AG04449 (cell line): Measurements from ENCODE around the gene KRT32.

Source experiments
- CTCF ChIA-PET: fragments of 350-600 bp; formaldehyde crosslinking; extraction: SDS; loops from one replicate; lab custom pipeline; 2021; ENCODE audit warnings: antibody characterized with exemption; lab: Yijun Ruan, JAX
- POLR2A ChIA-PET: fragments of 400-600, 350-600 bp; formaldehyde crosslinking; extraction: SDS; loops from one replicate; lab custom pipeline; 2020; ENCODE audit warnings: antibody characterized with exemption, inconsistent platforms; lab: Yijun Ruan, JAX
- DNase-seq: peaks from one replicate; pipeline ENCODE4 v3.0.0-alpha.2; 2010; ENCODE audit warnings: low read depth, low spot score
- H3K4me3 ChIP-seq: 2 replicates; pipeline ENCODE4 v1.5.1; 2011; ENCODE audit warnings: low read depth, mild to moderate bottlenecking, control low read depth, low read length
- TF ChIP-seq, protein P1 (sequence below): IDR thresholded peaks from one replicate; pipeline ENCODE4 v1.5.1; 2011; ENCODE audit warnings: mild to moderate bottlenecking, moderate library complexity, low read length, control low read depth, inconsistent platforms; ENCODE audit not compliant: insufficient read depth; ENCODE audit errors: missing control alignments

The KRT32 gene

DNA sequence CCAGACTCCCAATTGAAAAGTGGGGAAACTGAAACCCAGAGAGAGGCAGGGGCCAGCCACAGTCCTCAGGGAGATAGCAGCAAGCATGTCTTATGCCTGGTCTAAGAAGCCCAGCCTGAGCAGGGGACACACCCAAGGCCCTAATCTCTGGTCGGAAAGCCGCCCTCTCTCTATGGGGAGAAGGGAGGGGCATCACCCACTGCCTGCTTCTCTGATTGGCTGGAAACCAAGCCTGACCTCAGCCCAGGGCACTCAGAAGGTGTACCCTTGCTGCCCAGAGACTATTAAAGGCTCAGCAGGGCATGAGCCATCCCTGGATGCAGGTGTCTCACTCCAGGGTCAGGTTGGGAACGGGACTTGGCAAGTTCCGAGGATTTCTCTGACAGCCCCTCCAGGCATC lies 43.9 kb upstream of the KRT32 start:
- no peak overlapping the region for H3K4me3 ChIP-seq
- ChIA-PET POLR2A (no interaction called here), CTCF (interaction anchor here (1.0 to 2.4 kb wide), 2 partner anchors 38 to 137 kb away, joined by 3 to 11 read pairs; no protein-coding TSS in a partner anchor)
- TF ChIP-seq, protein P1, sequence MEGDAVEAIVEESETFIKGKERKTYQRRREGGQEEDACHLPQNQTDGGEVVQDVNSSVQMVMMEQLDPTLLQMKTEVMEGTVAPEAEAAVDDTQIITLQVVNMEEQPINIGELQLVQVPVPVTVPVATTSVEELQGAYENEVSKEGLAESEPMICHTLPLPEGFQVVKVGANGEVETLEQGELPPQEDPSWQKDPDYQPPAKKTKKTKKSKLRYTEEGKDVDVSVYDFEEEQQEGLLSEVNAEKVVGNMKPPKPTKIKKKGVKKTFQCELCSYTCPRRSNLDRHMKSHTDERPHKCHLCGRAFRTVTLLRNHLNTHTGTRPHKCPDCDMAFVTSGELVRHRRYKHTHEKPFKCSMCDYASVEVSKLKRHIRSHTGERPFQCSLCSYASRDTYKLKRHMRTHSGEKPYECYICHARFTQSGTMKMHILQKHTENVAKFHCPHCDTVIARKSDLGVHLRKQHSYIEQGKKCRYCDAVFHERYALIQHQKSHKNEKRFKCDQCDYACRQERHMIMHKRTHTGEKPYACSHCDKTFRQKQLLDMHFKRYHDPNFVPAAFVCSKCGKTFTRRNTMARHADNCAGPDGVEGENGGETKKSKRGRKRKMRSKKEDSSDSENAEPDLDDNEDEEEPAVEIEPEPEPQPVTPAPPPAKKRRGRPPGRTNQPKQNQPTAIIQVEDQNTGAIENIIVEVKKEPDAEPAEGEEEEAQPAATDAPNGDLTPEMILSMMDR, result no peak
- no peak for DNase-seq

- POLR2A ChIA-PET, result interaction anchor here (0.6 kb wide), 1 partner anchor 451 kb away, joined by 4 read pairs; no protein-coding TSS in a partner anchor
- DNase-seq, result no peak
- H3K4me3 ChIP-seq, result no peak overlapping the region
- TF ChIP-seq, protein P1, result no peak
- CTCF ChIA-PET, result interaction anchor here (1.0 to 2.4 kb wide), 3 partner anchors 8 to 138 kb away, joined by 3 to 11 read pairs (median 6); partner anchors contain the start of gene KRT15
Observed at GRCh38 chr17:41510251-41511065, 43.3 kb upstream of the KRT32 start.

GRCh38 chr17:41507315-41507880 lies 40.2 kb upstream of the KRT32 start:
- TF ChIP-seq, protein P1, result no peak
- H3K4me3 ChIP-seq, result no peak overlapping the region
- no peak for DNase-seq
- ChIA-PET CTCF (interaction anchor here (0.7 to 2.3 kb wide), 9 partner anchors 11 to 651 kb away, joined by 3 to 8 read pairs (median 4); partner anchors contain the start of gene KRT15), POLR2A (no interaction called here)

GRCh38 chr17:41505809-41506767 lies 38.9 kb upstream of the KRT32 start:
- TF ChIP-seq, protein P1, result no peak
- no peak for DNase-seq
- POLR2A ChIA-PET, result interaction anchor here (1.1 to 1.2 kb wide), 2 partner anchors 9 to 10 kb away, joined by 3 to 4 read pairs; no protein-coding TSS in a partner anchor
- CTCF ChIA-PET, result interaction anchor here (0.7 to 1.8 kb wide), 8 partner anchors 10 to 649 kb away, joined by 3 to 15 read pairs (median 4); no protein-coding TSS in a partner anchor
- no peak overlapping the region for H3K4me3 ChIP-seq

DNA sequence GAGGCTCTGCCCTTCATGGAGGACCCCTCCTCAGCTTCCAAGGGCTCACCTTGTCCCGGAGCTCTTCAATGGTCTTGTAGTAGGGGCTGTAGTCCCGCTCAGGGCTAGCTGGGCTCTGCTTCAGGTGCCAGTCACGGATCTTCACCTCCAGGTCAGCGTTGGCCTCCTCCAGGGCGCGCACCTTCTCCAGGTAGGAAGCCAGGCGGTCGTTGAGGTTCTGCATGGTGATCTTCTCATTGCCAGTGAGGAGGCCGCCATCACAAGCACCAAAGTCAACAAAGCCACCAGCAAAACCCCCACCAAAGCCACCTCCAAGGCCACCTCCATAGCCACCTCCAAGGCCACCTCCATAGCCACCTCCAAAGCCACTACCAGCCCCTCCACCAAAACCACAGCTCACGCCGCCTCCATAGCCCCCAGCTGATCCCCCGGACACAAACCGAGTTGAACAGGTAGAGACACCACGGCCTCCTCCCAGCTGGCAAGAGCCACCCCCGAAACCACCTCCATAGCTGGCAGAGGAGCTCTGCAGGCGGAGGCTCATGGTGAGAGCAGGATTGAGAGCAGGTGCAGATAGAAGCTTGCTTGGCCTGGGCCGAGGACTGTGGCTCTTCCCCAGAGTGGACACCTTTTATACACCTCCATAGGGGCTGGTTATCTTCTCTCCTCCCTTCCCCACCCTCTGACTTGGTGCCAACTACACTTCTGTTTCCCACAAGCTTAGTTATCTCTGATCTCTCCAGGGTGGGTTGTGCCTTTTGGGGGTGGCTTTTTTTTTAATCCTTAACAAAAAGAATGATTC lies 38.0 kb upstream of the KRT32 start, which contains the start of gene KRT13:
Gene KRT13, minus strand, starts transcription at position 606 of the 802 bp plus-strand sequence. Its CDS starts 62 bp downstream, at position 544.
- no peak for DNase-seq
- POLR2A ChIA-PET, result interaction anchor here (1.1 kb wide), 1 partner anchor 9 kb away, joined by 3 read pairs; no protein-coding TSS in a partner anchor
- TF ChIP-seq, protein P1, result no peak
- H3K4me3 ChIP-seq, result no peak within 1 kb of the TSS
- CTCF ChIA-PET, result interaction anchor here (1.2 to 1.7 kb wide), 4 partner anchors 9 to 158 kb away, joined by 3 to 15 read pairs (median 4); no protein-coding TSS in a partner anchor
